ENCODE results near the gene CEP131.

CEP131 gene

DNA sequence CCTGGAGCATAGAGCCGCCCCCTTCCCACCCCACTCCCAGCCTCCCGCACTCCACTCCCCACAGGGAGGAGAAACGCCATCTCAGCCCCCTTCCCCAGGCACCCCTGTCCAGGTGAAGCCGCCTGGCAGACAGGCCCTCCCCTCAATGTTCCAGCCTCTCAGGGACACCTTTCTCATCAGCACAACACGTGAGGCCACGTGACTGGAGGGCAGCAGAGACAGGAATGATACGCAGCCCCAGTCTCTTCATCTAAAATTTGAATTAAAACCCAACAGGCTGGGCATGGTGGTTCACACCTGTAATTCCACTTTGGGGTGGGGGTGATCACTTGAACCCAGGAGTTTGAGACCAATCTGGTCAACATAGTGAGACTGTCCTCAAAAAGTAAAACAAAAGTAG is 36.6 kb downstream of the CEP131 start:
- H3K27me3 ChIP-seq (ENCODE audit: control insufficient read depth, insufficient read depth, low read length) = no peaks in the 10 kb centered on the region
- H3K4me3 ChIP-seq (ENCODE audit: low read length) = no peak overlapping the region
- no peak overlapping the region for H3K9ac ChIP-seq (ENCODE audit: low read length)
- no peaks in the 10 kb centered on the region for H3K9me3 ChIP-seq (ENCODE audit: control insufficient read depth, low read depth, low read length)
- no peaks in the 10 kb centered on the region for H3K4me1 ChIP-seq (ENCODE audit: control insufficient read depth, low read depth, low read length)
- no peak overlapping the region for H3K27ac ChIP-seq (ENCODE audit: low read length)
- H3K36me3 ChIP-seq (ENCODE audit: control insufficient read depth, low read depth, low read length) = peaks cover 3% of the 10 kb centered on the region

DNA sequence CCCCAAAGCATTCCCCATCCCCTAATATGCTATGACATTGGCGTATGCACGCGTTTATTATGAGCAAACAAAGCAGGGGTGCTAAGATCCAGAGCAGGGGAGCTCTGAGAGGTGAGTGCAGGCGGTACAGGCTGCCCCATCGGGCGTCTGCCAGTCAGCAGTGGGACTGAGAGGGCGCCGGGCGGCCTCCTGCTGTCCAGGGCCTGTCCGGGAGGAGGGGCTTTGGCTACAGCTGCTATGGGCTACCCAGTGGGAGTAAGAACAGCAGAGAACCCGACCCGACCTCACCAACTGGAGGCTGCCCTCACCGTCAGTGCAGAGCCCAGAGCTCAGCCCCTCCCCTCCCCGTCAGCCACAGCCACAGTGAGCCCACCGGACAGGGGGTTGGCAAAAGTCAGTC is 38.2 kb downstream of the CEP131 start:
- H3K27ac ChIP-seq (ENCODE audit: low read length) = no peak overlapping the region
- no peaks in the 10 kb centered on the region for H3K4me1 ChIP-seq (ENCODE audit: control insufficient read depth, low read depth, low read length)
- no peak overlapping the region for H3K9ac ChIP-seq (ENCODE audit: low read length)
- H3K36me3 ChIP-seq (ENCODE audit: control insufficient read depth, low read depth, low read length) = peaks cover 3% of the 10 kb centered on the region
- H3K9me3 ChIP-seq (ENCODE audit: control insufficient read depth, low read depth, low read length) = no peaks in the 10 kb centered on the region
- no peaks in the 10 kb centered on the region for H3K27me3 ChIP-seq (ENCODE audit: control insufficient read depth, insufficient read depth, low read length)
- H3K4me3 ChIP-seq (ENCODE audit: low read length) = no peak overlapping the region

DNA sequence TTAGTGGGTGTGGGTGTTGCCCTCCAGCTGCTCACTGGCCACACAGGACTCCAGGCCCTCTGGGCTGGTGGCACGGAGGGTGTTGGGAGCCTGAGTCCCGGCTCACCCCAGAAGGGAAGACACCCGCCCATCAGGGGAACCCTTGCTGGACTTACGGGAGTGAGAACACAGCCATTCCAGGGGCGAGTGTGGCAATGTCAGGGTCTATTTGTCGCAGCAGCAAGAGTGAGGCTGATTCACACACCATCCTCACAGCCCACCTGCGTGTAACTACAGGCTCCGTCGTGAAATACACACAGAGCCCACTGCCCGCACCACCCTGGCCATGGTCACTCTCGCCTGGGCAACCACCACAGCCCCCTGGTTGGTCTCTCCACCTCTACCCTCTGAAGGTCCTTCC is 39.0 kb downstream of the CEP131 start:
- peaks cover under 1% of the 10 kb centered on the region for H3K36me3 ChIP-seq (ENCODE audit: control insufficient read depth, low read depth, low read length)
- no peaks in the 10 kb centered on the region for H3K27me3 ChIP-seq (ENCODE audit: control insufficient read depth, insufficient read depth, low read length)

DNA sequence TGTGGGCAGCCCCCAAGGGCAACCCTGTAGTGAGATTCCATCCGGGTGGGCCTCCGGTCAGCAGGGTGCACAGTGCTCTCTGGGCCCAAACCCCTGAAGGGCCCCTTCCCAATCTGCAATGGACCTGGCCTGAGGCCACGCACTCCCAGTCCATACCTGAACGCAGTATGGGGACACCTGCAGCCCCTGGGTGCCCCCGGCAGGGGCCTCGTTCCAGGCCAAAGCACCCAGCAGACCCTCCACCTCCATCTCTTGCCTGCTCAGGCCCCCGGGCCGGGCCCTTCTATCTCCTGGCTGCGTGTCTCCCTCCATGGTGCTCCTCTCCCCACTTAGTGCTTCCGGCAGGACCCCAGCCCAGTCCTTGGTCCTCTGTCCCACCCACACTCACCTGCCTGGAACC is 39.4 kb downstream of the CEP131 start:
- no peaks in the 10 kb centered on the region for H3K4me1 ChIP-seq (ENCODE audit: control insufficient read depth, low read depth, low read length)
- no peaks in the 10 kb centered on the region for H3K27me3 ChIP-seq (ENCODE audit: control insufficient read depth, insufficient read depth, low read length)
- no peaks in the 10 kb centered on the region for H3K36me3 ChIP-seq (ENCODE audit: control insufficient read depth, low read depth, low read length)
- H3K27ac ChIP-seq (ENCODE audit: low read length) = no peak overlapping the region
- H3K9ac ChIP-seq (ENCODE audit: low read length) = no peak overlapping the region
- H3K9me3 ChIP-seq (ENCODE audit: control insufficient read depth, low read depth, low read length) = no peaks in the 10 kb centered on the region
- H3K4me3 ChIP-seq (ENCODE audit: low read length) = no peak overlapping the region

More for the DNA sequence above, 39.0 kb downstream of the CEP131 start:
- Histone ChIP-seq H3K9me3 (ENCODE audit: control insufficient read depth, low read depth, low read length) (no peaks in the 10 kb centered on the region), H3K4me3 (ENCODE audit: low read length) (no peak overlapping the region), H3K9ac (ENCODE audit: low read length) (no peak overlapping the region), H3K27ac (ENCODE audit: low read length) (no peak overlapping the region), H3K4me1 (ENCODE audit: control insufficient read depth, low read depth, low read length) (no peaks in the 10 kb centered on the region)

DNA sequence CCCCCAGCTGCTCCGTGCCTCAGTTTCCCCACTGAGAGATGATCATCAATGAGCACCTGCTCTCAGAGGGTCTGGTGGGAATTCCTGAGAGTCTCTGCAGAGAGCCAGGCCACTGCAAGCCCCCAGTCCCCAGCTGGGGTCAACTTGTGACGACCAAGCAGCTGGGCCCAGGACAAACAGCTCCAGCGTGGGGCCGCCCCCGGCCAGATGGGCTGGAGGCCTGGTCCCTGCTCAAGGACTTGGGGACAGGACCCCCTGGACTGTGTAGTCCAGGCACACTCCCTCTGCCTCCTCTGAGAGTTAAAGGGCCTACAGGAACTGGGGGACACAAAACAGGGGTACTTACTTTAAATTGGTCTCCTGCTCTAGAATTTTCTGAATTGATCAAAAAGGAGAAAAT is 40.2 kb downstream of the CEP131 start:
- no peak overlapping the region for H3K27ac ChIP-seq (ENCODE audit: low read length)
- no peaks in the 10 kb centered on the region for H3K36me3 ChIP-seq (ENCODE audit: control insufficient read depth, low read depth, low read length)
- no peaks in the 10 kb centered on the region for H3K27me3 ChIP-seq (ENCODE audit: control insufficient read depth, insufficient read depth, low read length)
- no peaks in the 10 kb centered on the region for H3K9me3 ChIP-seq (ENCODE audit: control insufficient read depth, low read depth, low read length)
- no peak overlapping the region for H3K9ac ChIP-seq (ENCODE audit: low read length)
- no peaks in the 10 kb centered on the region for H3K4me1 ChIP-seq (ENCODE audit: control insufficient read depth, low read depth, low read length)
- H3K4me3 ChIP-seq (ENCODE audit: low read length) = no peak overlapping the region

DNA sequence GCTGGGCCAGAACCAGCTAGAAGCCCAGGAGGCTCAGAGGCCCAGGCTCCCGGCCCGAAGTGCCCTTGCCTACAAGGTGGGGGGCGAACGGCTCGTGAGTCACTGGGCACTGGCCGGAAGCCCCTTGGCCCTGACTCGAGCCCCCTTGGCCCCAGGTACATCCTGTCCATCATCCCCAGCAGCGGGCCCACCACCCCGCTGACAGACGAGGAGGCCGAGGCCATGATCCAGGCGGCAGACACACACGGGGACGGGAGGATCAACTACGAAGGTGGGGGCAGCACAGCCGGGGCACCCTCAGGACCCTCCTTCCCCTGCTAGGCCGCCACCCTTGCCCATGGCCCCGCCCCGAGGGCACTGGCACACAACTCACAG is 41.0 kb downstream of the CEP131 start:
- Histone ChIP-seq H3K27me3 (ENCODE audit: control insufficient read depth, insufficient read depth, low read length) (no peaks in the 10 kb centered on the region), H3K36me3 (ENCODE audit: control insufficient read depth, low read depth, low read length) (no peaks in the 10 kb centered on the region), H3K27ac (ENCODE audit: low read length) (no peak overlapping the region), H3K4me3 (ENCODE audit: low read length) (no peak overlapping the region), H3K9ac (ENCODE audit: low read length) (no peak overlapping the region), H3K9me3 (ENCODE audit: control insufficient read depth, low read depth, low read length) (no peaks in the 10 kb centered on the region), H3K4me1 (ENCODE audit: control insufficient read depth, low read depth, low read length) (no peaks in the 10 kb centered on the region)

DNA sequence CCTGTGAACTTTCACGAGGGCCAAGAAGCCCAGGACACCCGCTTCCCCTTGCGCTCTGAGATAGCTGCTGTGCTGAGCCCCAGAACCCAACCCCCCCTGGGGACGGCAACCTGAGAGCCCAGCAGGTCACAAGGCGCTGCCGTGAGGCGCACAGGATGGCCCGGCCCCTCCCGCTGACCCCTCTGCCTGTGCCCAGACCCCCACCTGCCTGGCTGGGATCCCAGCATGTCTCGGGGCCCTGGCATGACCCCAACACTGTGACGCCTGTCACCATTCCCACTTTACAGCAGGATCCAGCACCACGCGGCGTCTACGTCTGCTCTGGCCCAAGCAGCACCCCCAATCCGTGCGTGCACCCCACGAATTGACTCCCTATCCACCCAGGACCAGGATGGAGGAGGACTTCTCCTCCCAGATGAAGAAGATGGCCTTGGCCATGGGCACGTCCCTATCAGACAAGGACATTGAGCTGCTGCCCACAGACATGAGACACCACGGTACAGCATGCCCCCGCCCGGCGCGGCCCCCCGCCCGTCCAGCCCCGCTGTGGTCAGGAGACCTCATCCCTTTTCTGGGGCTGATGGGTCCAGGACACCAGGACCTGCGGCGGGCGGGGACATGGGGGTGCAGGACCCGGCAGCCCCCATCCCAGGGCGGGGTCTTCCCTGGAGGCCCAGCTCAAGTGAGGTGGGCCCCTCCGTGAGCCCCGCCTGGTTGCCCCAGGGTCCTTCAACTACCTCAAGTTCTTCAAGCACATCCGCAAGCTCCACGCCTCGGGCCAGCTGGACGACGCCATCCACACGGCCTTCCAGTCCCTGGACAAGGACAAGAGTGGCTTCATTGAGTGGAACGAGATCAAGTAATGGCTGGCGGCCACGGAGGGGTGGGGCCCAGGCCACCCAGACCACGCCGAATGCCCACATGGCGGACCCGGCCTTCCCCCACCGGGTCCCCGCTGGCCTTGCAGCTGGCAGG is 41.6 kb downstream of the CEP131 start:
- H3K36me3 ChIP-seq (ENCODE audit: control insufficient read depth, low read depth, low read length) = no peaks in the 10 kb centered on the region
- no peak overlapping the region for H3K27ac ChIP-seq (ENCODE audit: low read length)
- H3K4me1 ChIP-seq (ENCODE audit: control insufficient read depth, low read depth, low read length) = no peaks in the 10 kb centered on the region
- H3K4me3 ChIP-seq (ENCODE audit: low read length) = no peak overlapping the region
- no peaks in the 10 kb centered on the region for H3K27me3 ChIP-seq (ENCODE audit: control insufficient read depth, insufficient read depth, low read length)
- no peaks in the 10 kb centered on the region for H3K9me3 ChIP-seq (ENCODE audit: control insufficient read depth, low read depth, low read length)
- H3K9ac ChIP-seq (ENCODE audit: low read length) = no peak overlapping the region

DNA sequence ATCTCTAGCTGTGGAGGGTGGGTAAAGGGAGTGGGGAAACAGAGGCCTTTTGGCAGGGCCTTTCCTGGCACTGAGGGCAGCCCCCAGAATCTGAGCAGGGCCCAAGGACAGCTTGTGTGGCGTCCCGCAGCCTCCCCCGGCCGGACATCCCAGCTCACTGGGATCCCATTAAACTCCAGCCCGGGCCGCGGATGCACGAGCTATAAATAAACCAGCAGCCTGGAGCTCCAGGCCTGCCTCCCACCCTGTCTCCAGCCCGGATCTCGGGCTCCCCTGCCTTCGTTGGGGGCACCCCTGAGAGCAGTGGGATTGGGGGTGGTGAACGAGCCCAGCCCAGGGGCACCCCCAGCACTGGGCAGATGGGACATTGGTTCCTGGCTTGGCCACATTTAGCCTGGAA is 42.9 kb downstream of the CEP131 start:
- H3K4me3 ChIP-seq (ENCODE audit: low read length) = no peak overlapping the region
- H3K9ac ChIP-seq (ENCODE audit: low read length) = no peak overlapping the region
- no peak overlapping the region for H3K27ac ChIP-seq (ENCODE audit: low read length)
- H3K4me1 ChIP-seq (ENCODE audit: control insufficient read depth, low read depth, low read length) = no peaks in the 10 kb centered on the region
- no peaks in the 10 kb centered on the region for H3K27me3 ChIP-seq (ENCODE audit: control insufficient read depth, insufficient read depth, low read length)
- no peaks in the 10 kb centered on the region for H3K36me3 ChIP-seq (ENCODE audit: control insufficient read depth, low read depth, low read length)
- H3K9me3 ChIP-seq (ENCODE audit: control insufficient read depth, low read depth, low read length) = no peaks in the 10 kb centered on the region

DNA sequence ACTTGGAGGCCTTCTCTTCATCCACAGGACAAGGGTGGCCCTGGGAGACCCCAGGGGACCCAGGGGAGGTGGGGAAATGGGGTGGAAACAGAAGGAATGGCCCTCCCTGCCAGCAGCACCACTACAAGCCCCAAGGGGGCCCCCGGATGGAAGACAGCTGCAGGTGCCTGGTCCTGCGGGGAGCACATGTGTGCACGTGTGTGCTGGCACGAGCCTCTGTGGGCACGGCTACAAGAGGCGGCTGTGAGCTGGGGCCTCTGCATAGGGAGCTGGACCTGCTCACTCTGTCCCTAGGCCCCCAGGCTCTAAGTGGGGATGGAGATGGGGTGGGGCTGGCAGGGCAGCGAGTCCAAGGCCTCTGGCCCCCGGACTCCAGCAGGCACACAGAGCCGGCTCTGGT is 43.5 kb downstream of the CEP131 start:
- Histone ChIP-seq H3K27ac (ENCODE audit: low read length) (no peak overlapping the region), H3K4me1 (ENCODE audit: control insufficient read depth, low read depth, low read length) (no peaks in the 10 kb centered on the region), H3K9ac (ENCODE audit: low read length) (no peak overlapping the region), H3K4me3 (ENCODE audit: low read length) (no peak overlapping the region), H3K27me3 (ENCODE audit: control insufficient read depth, insufficient read depth, low read length) (no peaks in the 10 kb centered on the region), H3K9me3 (ENCODE audit: control insufficient read depth, low read depth, low read length) (no peaks in the 10 kb centered on the region), H3K36me3 (ENCODE audit: control insufficient read depth, low read depth, low read length) (no peaks in the 10 kb centered on the region)

DNA sequence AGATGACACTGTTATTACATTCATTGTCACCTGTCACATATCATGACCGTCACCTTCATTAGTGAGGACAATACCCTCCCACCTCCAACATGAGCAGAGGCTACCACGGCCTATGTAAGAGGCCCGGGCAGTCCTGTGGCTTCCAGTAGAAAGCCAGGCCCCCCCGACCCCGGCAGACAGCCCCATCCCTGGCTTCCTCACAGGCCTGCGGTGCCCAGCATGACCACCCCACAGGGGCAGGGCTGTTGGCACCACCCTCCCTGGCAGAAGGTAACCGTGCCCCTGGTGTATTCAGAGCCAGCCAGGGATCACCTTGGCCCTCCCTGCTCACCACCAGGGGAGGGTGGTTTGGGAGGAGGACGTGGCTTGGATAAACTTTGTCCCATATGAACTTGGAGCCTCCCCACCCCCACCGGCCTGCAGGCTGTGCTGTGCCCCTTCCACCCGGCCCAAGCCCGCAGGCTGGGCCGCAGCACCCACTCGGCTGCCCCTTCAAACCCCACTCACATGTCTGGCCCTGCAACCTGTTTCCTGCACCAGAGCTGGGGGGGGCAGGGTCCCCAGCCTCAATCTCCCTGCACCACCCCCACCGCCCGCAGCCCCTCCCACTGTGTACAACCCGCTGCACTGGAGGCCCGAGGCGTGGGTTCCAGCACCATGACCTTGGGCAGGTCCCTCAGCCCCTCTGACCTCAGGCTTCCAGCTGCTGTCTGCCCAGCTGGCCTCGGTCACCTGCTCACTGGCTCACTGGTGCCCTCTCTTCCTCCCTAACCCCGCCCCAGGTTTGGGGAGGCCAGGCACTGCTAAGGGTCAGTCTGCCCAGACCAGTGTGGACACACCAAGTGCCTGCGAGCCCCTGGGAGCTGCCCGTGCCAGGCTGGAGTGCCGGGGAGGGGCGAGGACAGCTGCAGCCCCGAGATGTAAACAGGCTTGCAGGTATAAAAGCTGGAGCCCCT is 44.4 kb downstream of the CEP131 start:
- no peak overlapping the region for H3K9ac ChIP-seq (ENCODE audit: low read length)
- no peak overlapping the region for H3K4me3 ChIP-seq (ENCODE audit: low read length)
- no peaks in the 10 kb centered on the region for H3K9me3 ChIP-seq (ENCODE audit: control insufficient read depth, low read depth, low read length)
- H3K27me3 ChIP-seq (ENCODE audit: control insufficient read depth, insufficient read depth, low read length) = no peaks in the 10 kb centered on the region
- H3K27ac ChIP-seq (ENCODE audit: low read length) = no peak overlapping the region
- no peaks in the 10 kb centered on the region for H3K36me3 ChIP-seq (ENCODE audit: control insufficient read depth, low read depth, low read length)
- H3K4me1 ChIP-seq (ENCODE audit: control insufficient read depth, low read depth, low read length) = no peaks in the 10 kb centered on the region

DNA sequence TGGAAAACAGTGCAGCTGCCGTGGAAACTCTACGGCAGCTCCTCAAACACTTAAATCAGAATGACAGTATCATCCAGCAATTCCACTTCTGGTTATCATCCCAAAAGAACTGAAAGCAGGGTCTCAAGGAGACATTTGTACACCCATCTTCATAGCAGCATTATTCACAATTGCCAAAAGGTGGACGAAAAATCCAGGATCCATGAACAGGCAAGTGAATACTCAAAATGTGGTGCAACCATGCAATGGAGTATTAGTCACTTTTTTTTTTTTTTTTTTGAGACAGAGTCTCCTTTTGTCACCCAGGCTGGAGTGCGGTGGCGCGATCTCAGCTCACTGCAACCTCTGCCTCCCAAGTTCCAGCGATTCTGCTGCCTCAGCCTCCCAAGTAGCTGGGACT is 46.1 kb downstream of the CEP131 start:
- H3K36me3 ChIP-seq (ENCODE audit: control insufficient read depth, low read depth, low read length) = no peaks in the 10 kb centered on the region
- no peaks in the 10 kb centered on the region for H3K27me3 ChIP-seq (ENCODE audit: control insufficient read depth, insufficient read depth, low read length)
- no peak overlapping the region for H3K27ac ChIP-seq (ENCODE audit: low read length)
- no peaks in the 10 kb centered on the region for H3K4me1 ChIP-seq (ENCODE audit: control insufficient read depth, low read depth, low read length)
- no peak overlapping the region for H3K4me3 ChIP-seq (ENCODE audit: low read length)
- H3K9ac ChIP-seq (ENCODE audit: low read length) = no peak overlapping the region
- no peaks in the 10 kb centered on the region for H3K9me3 ChIP-seq (ENCODE audit: control insufficient read depth, low read depth, low read length)
